NCI-H2107 treated with DMSO at 0.1 percent for 48 hours (cell line): Measurements from ENCODE around the gene SUN3.

Experiments
- DNase-seq: peaks from one replicate; lab custom pipeline; 2025; ENCODE audit not compliant: unreplicated experiment; lab: John Stamatoyannopoulos, UW

The SUN3 gene

GRCh38 chr7:47979832-47980181 lies 49.1 kb downstream of the SUN3 start:
- no peak for DNase-seq

GRCh38 chr7:47979145-47979831 lies 49.6 kb downstream of the SUN3 start, which contains the start of gene HUS1:
Gene HUS1, minus strand, starts transcription at chr7:47979615. Its CDS starts 96 bp downstream, at chr7:47979519.
- DNase-seq, result peak; percentile 85

- no peak for DNase-seq
Measured at GRCh38 chr7:47978790-47979144, 50.1 kb downstream of the SUN3 start.

GRCh38 chr7:47973739-47974138 lies 55.2 kb downstream of the SUN3 start:
- DNase-seq, result no peak

- no peak for DNase-seq
Measured at GRCh38 chr7:47970761-47971160, 58.1 kb downstream of the SUN3 start.

GRCh38 chr7:47968847-47969774 lies 59.8 kb downstream of the SUN3 start:
- DNase-seq, result peak; percentile 44

GRCh38 chr7:47967708-47968107 lies 61.2 kb downstream of the SUN3 start:
- DNase-seq, result no peak

- DNase-seq, result no peak
Measured at GRCh38 chr7:47967123-47967522, 61.8 kb downstream of the SUN3 start.

- no peak for DNase-seq
Measured at GRCh38 chr7:47965456-47965855, 63.5 kb downstream of the SUN3 start.

- no peak for DNase-seq
Measured at GRCh38 chr7:47962262-47962661, 66.6 kb downstream of the SUN3 start.

GRCh38 chr7:47957156-47957555 lies 71.8 kb downstream of the SUN3 start:
- no peak for DNase-seq

GRCh38 chr7:47956220-47956619 lies 72.7 kb downstream of the SUN3 start:
- DNase-seq, result no peak

GRCh38 chr7:47954231-47954911 lies 74.5 kb downstream of the SUN3 start:
- DNase-seq, result no peak

GRCh38 chr7:47953822-47954221 lies 75.1 kb downstream of the SUN3 start:
- no peak for DNase-seq

GRCh38 chr7:47952224-47952623 lies 76.7 kb downstream of the SUN3 start:
- DNase-seq, result no peak

GRCh38 chr7:47951374-47951773 lies 77.5 kb downstream of the SUN3 start:
- DNase-seq, result no peak

GRCh38 chr7:47950714-47951113 lies 78.2 kb downstream of the SUN3 start:
- DNase-seq, result no peak

GRCh38 chr7:47949703-47950102 lies 79.2 kb downstream of the SUN3 start:
- DNase-seq, result no peak

- DNase-seq, result no peak
Measured at GRCh38 chr7:47948141-47948790, 80.6 kb downstream of the SUN3 start, which contains the start of gene PKD1L1. Gene PKD1L1, minus strand, starts transcription at chr7:47948466. Its CDS starts 26 bp downstream, at chr7:47948440.

GRCh38 chr7:47947355-47947749 lies 81.6 kb downstream of the SUN3 start:
- no peak for DNase-seq
